Keratinocyte (primary cell): ENCODE results near the gene NAALADL1. TPM values are rescaled to one million over a fixed set of nuclear protein-coding genes. Genes with fewer than 3 reads are reported as not detected.

Experiments
- DNase-seq: peaks from one replicate; pipeline ENCODE4 v3.0.0-alpha.2; 2011; ENCODE audit warnings: low read depth, missing footprints, low spot score
- FAIRE-seq: peaks from 2 replicates; lab custom pipeline; 2011; peaks lifted over from hg19 to GRCh38; lab: Jason Lieb, UNC
- H2AFZ ChIP-seq: 2 replicates; pipeline ENCODE4 v1.6.0; 2012; ENCODE audit warnings: low read length, control low read depth, inconsistent platforms; ENCODE audit not compliant: control insufficient read depth
- H3K27ac ChIP-seq: 2 replicates; pipeline ENCODE4 v1.5.1; 2011; ENCODE audit warnings: low read length; ENCODE audit not compliant: control insufficient read depth, insufficient read depth
- H3K27me3 ChIP-seq: 3 replicates; pipeline ENCODE4 v1.6.0; 2011; ENCODE audit warnings: low read length; ENCODE audit not compliant: control insufficient read depth, insufficient read depth; ENCODE audit errors: extremely low read depth
- H3K36me3 ChIP-seq, 2 experiments: 2 replicates in 1 of 2; 3 replicates in 1 of 2; pipeline ENCODE4 v1.5.1; 2011; ENCODE audit warnings: low read length in 2 of 2, mild to moderate bottlenecking in 1 of 2; ENCODE audit not compliant: control insufficient read depth in 2 of 2, insufficient read depth in 2 of 2; ENCODE audit errors: extremely low read depth in 1 of 2
- H3K4me1 ChIP-seq: 3 replicates; pipeline ENCODE4 v1.5.1; 2011; ENCODE audit warnings: low read length; ENCODE audit not compliant: control insufficient read depth, insufficient read depth; ENCODE audit errors: extremely low read depth
- H3K4me2 ChIP-seq: 3 replicates; pipeline ENCODE4 v1.6.0; 2011; ENCODE audit warnings: low read depth, low read length; ENCODE audit not compliant: control insufficient read depth, insufficient read depth; ENCODE audit errors: extremely low read depth
- H3K4me3 ChIP-seq, 3 experiments: fragments of 200-600 bp in 1 of 3; sonication (generic) in 1 of 3; 2 replicates in 2 of 3; 3 replicates in 1 of 3; pipeline ENCODE4 v1.5.1; 2011 to 2016; ENCODE audit warnings: low read length in 3 of 3, mild to moderate bottlenecking in 3 of 3, control low read depth in 2 of 3, inconsistent platforms in 1 of 3, low read depth in 1 of 3, mixed read lengths in 1 of 3, mixed run types in 1 of 3, moderate library complexity in 1 of 3; ENCODE audit not compliant: control insufficient read depth in 2 of 3, insufficient read depth in 2 of 3; ENCODE audit errors: extremely low read depth in 1 of 3
- H3K79me2 ChIP-seq: 2 replicates; pipeline ENCODE4 v1.6.0; 2012; ENCODE audit warnings: low read length; ENCODE audit not compliant: control insufficient read depth, insufficient read depth
- H3K9ac ChIP-seq: 3 replicates; pipeline ENCODE4 v1.6.0; 2011; ENCODE audit warnings: low read length; ENCODE audit not compliant: control insufficient read depth, insufficient read depth; ENCODE audit errors: extremely low read depth
- H3K9me1 ChIP-seq: 3 replicates; pipeline ENCODE4 v1.6.0; 2011; ENCODE audit warnings: low read length; ENCODE audit not compliant: control insufficient read depth, insufficient read depth; ENCODE audit errors: extremely low read depth
- H3K9me3 ChIP-seq: 2 replicates; pipeline ENCODE4 v1.5.1; 2012; ENCODE audit warnings: low read depth, low read length; ENCODE audit not compliant: control insufficient read depth
- H4K20me1 ChIP-seq: 3 replicates; pipeline ENCODE4 v1.6.0; 2011; ENCODE audit warnings: low read length; ENCODE audit not compliant: control insufficient read depth, insufficient read depth; ENCODE audit errors: extremely low read depth
- CTCF ChIP-seq, 3 experiments: IDR thresholded peaks in 1 of 3; conservative IDR thresholded peaks in 1 of 3; optimal IDR thresholded peaks in 1 of 3; 2 replicates in 2 of 3; 3 replicates in 1 of 3; pipeline versions ENCODE3 to v1.5.1; 2011; ENCODE audit warnings: low read length in 3 of 3, mild to moderate bottlenecking in 3 of 3, moderate library complexity in 2 of 3, control low read depth in 1 of 3, inconsistent platforms in 1 of 3; ENCODE audit not compliant: insufficient read depth in 2 of 3; ENCODE audit errors: extremely low read depth in 1 of 3
- EZH2 ChIP-seq: IDR thresholded peaks from one replicate; pipeline ENCODE4 v1.6.1; 2012; ENCODE audit warnings: inconsistent platforms, mild to moderate bottlenecking, low read length, moderate library complexity
- dilution Hi-C: fragments of 300-500 bp; cut with MboI; formaldehyde crosslinking; loops from one replicate; pipeline ENCODE4 v1.7.0; 2020; ENCODE audit warnings: low sequenced_read_pairs; ENCODE audit not compliant: extremely low pct_ligation_motif_present
- polyA plus RNA-seq, 5 experiments: library from polyadenylated mRNA; depleted of rRNA in 3 of 5; stranded (reverse) in 3 of 5; stranded (forward) in 1 of 5; unstranded in 1 of 5; fragments of >200 nt; gene quantifications; 1 replicate in 1 of 5; 2 replicates in 3 of 5; 3 replicates in 1 of 5; pipeline versions ENCODE4 v1.2.1 to v1.2.3, GENCODE V29; 2011 to 2012; ENCODE audit warnings: missing spikeins in 2 of 5, low read depth in 1 of 5, low replicate concordance in 1 of 5

NAALADL1 gene
- polyA plus RNA-seq, 1 donor (not counting 4 experiments of a cell fraction or from before 2014, with no cell fraction given): 2.3 TPM

DNA sequence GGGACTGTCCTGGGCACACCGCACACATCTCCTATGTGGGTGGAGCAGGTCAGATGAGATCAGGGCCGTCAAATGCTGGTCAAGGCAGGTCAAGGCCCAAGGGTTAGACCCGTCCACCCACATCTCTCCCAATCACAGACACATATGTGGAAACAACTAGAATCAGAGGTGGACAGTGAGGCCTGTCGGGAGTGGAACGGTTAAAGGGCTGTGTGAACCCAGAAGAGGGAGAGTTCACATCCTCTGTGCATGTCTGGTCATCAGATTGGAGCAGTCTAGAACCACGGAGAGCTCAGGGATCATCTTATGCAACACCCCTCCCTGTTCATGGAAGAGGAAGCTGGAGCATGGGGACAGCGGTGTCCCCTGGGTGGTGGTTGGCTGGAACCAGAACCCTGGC, 38.5 kb downstream of the NAALADL1 start:
- no peak for TF ChIP-seq EZH2
- TF ChIP-seq CTCF (optimal IDR thresholded peaks at IDR 0.05 in 1 of 3, IDR thresholded peaks at IDR 0.05 in 1 of 3, conservative IDR thresholded peaks at IDR 0.05 in 1 of 3; ENCODE audit: extremely low read depth in 1 of 3, insufficient read depth in 2 of 3, low read length in 3 of 3): no peak
- Histone ChIP-seq H3K27me3 (no peaks in the 10 kb centered on the region), H2AFZ (no peak overlapping the region), H3K9me1 (peaks cover 2% of the 10 kb centered on the region), H3K9me3 (no peaks in the 10 kb centered on the region), H4K20me1 (no peaks in the 10 kb centered on the region), H3K79me2 (peaks cover 5% of the 10 kb centered on the region), H3K27ac (no peak overlapping the region), H3K4me3 (no peak overlapping the region), H3K4me2 (no peak overlapping the region), H3K4me1 (no peaks in the 10 kb centered on the region), H3K9ac (no peak overlapping the region), H3K36me3 (peaks cover 13 to 18% of the 10 kb centered on the region in 2 experiments)
- DNase-seq (no peak), FAIRE-seq (no peak)
- dilution Hi-C loops: no loop called here

GRCh38 chr11:65017937-65018336, 40.4 kb downstream of the NAALADL1 start:
- Histone ChIP-seq H3K9me1 (peaks cover 2% of the 10 kb centered on the region), H3K27me3 (no peaks in the 10 kb centered on the region), H3K27ac (no peak overlapping the region), H3K79me2 (peaks cover 8% of the 10 kb centered on the region), H3K4me3 (no peak overlapping the region), H2AFZ (no peak overlapping the region), H3K9me3 (no peaks in the 10 kb centered on the region), H3K4me1 (peaks cover 7% of the 10 kb centered on the region), H4K20me1 (no peaks in the 10 kb centered on the region), H3K9ac (no peak overlapping the region), H3K36me3 (peaks cover 13 to 18% of the 10 kb centered on the region in 2 experiments), H3K4me2 (no peak overlapping the region)
- DNase-seq (no peak), FAIRE-seq (no peak)
- TF ChIP-seq EZH2 (no peak), CTCF (optimal IDR thresholded peaks at IDR 0.05 in 1 of 3, IDR thresholded peaks at IDR 0.05 in 1 of 3, conservative IDR thresholded peaks at IDR 0.05 in 1 of 3; ENCODE audit: extremely low read depth in 1 of 3, insufficient read depth in 2 of 3, low read length in 3 of 3) (no peak)
- dilution Hi-C loops: no loop called here
